IPS-18c (cell line): ENCODE data around the gene ZEB2.

ENCODE experiments used
- H3K4me3 ChIP-seq: 2 replicates; pipeline ENCODE4 v1.7.0; 2013; ENCODE audit warnings: low read depth, mild to moderate bottlenecking, low read length, moderate library complexity; ENCODE audit not compliant: insufficient read depth
- H3K9me3 ChIP-seq: one replicate; pipeline ENCODE4 v1.6.1; 2013; ENCODE audit warnings: mild to moderate bottlenecking, low read length, moderate library complexity; ENCODE audit not compliant: control insufficient read depth, insufficient read depth

The ZEB2 gene

DNA sequence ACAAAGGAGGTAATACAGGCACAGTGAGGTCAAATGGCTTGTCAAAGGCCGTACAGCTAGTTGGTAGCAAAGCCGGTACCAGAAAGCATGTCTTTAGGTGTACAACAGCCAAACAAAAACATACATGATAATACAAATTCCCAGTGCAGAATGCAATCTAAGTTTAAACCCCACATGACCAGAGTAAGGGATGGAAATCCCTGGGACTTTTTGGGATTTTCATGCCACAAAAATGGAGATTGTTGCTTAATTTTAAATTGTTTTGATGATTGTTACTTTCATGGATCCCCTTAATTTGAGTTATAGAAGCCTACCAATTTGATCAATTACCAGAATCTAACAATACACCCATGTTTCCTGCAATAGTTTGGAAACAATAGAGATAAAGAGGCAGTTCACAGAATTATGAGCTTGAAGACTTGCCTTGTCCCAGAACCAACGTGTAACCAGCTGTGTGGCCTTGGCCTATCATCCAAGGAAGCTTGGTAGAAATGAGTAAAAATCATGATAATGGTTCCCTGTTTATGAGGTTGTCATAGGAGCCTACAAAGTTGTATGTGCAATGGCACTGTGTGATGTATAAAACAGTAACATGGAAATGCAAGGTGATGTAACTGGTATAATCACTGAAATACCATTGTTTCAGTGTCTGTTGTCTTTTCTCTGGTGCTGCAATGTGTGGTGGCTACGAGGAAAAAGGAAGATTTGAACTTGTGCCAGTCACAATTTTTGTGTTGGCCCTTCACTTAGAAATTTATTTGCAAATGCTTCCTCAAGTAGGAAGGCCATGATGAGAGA lies 85.3 kb downstream of the ZEB2 start:
- H3K9me3 ChIP-seq, result no peaks in the 10 kb centered on the region
- H3K4me3 ChIP-seq, result no peak overlapping the region

DNA sequence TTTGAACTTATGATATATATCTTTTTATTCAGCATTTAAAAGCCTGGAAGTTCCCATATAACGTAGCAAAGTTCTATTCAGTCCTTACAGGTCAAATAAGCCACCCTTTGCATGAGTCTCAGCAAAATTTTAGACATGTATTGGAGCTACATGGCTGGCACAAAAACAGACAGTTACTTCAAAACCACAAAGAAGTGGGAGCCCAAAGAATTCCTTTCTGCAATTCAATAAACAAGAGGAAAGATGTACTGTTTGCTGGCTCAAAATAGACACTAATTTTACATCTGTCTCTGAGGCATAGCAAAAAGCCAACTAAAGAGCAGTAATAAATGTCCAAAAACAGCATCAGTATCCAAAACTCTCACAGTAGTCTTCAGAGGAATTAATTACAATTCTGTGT lies 87.0 kb downstream of the ZEB2 start:
- Histone ChIP-seq H3K9me3 (no peaks in the 10 kb centered on the region), H3K4me3 (no peak overlapping the region)

DNA sequence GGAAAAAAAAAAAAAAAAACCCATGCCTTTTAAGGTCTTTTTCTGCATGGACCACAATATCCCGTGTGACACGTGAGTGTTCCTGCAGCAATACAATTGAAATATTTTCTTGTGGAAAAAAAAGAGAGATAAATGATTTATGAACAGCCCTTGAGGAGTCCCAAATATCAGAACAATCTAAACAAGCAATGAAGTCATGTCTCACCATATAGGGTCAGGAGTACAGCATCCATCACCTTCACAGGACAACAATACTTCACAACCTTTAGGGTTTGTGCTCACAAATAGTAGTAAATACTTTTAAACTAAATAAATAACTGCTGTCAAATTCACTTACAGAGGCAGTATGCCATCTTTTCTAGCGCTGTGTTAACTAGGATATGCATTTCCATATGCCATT lies 87.9 kb downstream of the ZEB2 start:
- H3K9me3 ChIP-seq, result no peaks in the 10 kb centered on the region
- no peak overlapping the region for H3K4me3 ChIP-seq

DNA sequence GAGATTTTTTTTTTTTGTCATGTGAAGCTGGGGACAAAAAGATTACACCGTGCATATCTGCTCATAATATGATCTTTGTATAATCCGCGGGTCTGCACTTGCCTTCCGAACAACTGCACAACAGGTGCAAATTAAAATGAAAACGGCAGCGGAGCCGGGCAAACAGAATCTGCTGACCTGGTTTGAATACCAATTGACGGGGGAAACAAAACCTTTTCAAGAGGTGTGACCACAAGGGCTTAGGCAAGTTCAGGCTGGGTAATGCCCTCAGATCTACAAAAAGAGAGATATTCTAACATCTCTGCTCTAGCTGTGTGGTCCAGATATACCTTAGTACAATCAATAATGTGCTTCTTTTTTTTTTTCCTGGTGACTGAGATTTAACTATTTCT lies 88.5 kb downstream of the ZEB2 start:
- no peaks in the 10 kb centered on the region for H3K9me3 ChIP-seq
- no peak overlapping the region for H3K4me3 ChIP-seq

DNA sequence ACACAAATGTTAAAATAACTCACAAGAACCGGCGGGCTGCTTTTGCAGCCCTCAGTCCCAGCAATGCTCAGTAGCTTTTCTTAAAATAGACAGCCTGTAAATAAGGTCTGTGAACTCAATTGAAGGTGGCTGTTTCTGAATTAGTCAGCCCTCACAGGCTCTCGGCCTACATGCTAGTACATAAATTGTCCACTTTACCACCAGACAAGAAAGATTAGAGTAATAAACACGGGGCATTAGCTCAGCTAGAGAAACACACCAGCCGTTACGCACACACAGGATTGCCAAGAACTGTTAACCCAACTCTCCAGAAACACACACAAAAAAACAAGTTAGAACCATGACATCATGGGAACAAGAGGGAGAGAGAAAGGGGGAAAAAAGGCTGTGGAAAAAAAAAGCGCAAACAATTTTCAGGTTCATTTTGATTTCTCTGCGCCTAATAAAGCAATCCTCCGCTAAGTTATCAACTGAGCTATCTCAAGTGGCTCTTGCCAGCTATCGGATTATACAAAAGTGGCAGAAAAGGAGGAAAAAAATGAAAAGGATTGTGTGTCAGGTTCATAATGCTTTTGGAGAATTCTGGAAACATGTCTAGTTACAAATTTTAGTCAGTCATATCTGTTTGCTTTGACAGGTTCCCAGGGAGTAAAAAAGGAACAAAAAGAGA lies 89.1 kb downstream of the ZEB2 start:
- no peak overlapping the region for H3K4me3 ChIP-seq
- no peaks in the 10 kb centered on the region for H3K9me3 ChIP-seq

DNA sequence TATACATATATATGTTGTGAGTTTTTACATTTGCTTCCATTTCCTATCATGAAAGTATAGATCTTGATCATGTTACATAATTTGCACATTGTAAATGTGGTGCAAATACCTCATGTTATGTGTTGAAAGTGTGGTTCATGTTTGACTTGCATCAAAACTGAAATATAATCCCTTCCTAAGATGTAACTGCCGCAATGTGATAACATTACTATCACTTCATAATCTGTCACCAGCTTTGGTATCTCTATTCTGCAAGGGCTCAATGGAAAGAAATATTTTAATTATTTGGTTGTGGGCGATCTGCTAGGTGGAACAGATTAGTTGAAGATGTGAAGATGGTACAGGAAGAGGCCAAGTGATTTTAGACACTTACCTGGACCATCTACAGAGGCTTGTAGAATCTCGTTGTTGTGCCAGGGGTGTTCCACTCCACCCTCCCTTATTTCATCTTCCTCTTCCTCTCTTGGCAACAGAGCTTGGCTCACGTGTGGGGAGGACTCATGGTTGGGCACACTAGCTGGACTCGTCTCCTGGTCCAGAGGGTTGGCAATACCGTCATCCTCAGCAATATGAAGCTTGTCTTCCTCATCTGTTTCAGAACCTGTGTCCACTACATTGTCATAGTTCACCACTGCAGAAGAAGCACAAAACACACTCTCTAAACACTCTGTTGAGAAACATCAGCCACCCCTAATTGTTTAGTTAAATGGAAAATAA lies 90.4 kb downstream of the ZEB2 start:
- no peaks in the 10 kb centered on the region for H3K9me3 ChIP-seq

DNA sequence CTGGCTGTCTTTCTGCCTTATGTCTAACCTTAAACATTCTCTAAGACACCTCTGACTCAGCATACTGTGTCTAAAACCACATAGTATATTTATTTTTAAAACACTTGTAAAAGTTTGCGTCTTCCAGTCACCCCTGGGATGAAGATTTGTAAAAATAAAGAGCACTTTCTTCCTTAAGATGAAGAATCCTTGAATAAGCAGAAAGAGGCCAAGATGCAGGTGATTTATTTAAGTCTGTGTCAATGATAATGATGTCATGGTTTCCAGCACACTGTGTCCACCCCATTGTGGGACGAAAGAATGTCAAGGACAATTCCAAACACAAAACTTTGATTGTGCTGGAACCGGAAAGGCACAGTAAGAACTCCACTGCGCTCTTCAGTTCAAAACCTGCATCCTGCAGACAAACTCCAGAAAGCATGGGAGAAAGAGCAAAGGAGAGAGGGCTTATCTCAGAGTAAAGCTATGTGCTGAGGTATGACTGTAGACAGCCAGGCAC lies 92.9 kb downstream of the ZEB2 start:
- Histone ChIP-seq H3K4me3 (no peak overlapping the region), H3K9me3 (no peaks in the 10 kb centered on the region)

More for the DNA sequence above, 90.4 kb downstream of the ZEB2 start:
- H3K4me3 ChIP-seq, result no peak overlapping the region

DNA sequence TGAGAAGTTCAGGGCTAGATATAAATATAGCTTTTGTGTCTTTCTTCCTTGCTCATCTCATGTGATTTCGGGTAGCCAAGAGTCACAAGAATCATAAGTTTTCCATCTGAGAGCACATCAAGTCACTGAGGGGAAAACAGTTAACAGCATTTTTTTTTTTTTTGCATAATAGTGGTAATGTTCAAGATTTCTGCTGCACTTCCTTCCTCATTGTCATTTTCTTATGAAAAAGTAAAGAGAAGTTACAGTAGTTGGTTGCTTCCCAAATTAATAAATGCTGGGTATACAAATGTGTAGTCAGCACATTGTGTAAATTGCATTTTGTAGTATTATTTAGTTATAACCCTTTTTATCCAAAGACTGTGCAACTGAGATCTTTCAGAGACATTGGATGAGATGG lies 93.6 kb downstream of the ZEB2 start:
- Histone ChIP-seq H3K4me3 (no peak overlapping the region), H3K9me3 (no peaks in the 10 kb centered on the region)

DNA sequence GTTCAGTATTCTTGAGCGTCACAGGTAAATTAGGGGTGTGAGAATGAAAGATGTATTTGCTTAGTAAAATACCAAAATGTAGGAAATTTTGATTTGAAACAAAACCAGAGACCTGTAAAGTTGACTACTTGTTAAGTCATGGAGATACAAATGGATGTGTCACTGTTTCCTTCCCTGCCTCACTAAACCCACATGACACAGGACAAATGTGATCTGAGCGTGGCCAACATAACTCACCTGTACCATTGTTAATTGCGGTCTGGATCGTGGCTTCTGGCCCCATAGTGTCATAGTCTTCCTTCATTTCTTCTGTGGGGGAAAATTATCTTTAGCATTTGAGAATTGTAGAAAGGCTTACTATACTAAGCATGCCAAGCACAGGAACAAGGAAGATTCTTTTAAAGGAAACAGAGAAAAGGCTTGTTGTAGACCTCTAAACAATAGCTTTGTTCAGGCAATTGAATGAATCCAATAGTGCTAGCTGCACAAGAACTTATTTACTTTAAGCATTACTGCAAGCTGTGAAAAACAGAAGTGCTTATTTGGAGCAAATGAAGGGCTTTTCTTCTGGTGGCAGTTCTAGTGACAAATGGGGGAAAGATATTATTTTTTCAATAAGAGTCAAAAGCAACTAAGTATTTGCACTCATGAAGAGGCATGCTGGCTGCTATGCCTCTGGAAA lies 95.2 kb downstream of the ZEB2 start:
- H3K4me3 ChIP-seq, result no peak overlapping the region

DNA sequence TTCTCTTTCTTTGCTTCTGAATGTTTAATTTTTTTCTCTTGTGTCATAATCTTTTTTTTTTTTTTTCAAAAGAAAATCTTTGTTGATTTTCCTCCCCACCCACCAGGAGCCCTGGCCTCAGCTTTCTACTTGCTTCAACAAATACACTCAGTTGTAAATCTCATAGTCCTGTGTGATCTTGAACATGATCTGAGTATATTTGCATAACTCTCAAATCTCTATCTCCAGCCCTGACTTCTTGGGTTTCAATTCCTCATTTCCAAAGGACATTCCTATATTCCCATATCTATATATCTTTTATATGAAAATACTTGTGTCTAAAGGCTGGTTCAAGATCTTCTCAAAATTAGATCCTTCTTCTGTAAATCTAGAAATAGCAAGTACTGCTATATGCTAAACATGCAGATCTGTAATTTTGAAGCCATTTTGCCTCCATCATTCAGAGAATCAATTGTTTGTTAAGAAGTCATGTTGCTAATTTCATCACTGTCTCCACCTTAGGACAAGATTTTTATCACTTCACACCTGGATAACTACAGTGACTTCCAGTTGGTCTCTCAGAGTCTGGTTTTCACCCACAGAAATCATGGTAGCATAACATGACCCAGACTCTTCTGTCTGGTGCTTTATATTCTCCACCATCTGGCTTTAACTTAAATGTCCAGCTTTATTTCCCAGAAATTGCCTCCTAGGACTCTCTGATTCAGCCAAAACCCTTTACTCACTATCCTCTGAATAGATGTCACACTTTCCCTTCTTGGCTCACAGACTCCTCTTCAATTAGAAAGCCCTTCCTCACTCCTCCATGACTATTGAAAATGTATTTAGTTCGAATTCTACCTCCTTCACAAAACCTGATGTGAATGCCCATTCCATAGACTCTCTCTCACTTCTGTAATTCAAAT lies 98.1 kb downstream of the ZEB2 start:
- no peaks in the 10 kb centered on the region for H3K9me3 ChIP-seq
- no peak overlapping the region for H3K4me3 ChIP-seq

More for the DNA sequence above, 95.2 kb downstream of the ZEB2 start:
- H3K9me3 ChIP-seq, result no peaks in the 10 kb centered on the region

DNA sequence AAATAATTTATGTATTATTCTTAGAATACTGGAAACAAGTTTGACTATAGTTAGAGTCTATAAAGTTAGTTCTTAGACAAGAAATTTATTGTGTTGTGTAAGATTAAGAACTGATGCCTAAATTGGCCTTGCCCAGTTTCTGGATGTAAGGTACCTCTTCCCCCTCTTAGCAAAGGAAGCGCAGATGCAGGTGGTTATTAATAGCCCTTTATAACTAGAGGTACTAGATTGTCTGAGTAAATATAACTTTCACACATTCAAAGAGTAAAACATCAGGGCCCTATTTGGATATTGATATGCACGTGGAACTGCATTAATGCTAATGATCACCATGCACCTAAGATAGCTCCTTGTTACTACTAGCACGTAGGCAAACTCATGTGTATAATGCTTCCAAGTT lies 100.7 kb downstream of the ZEB2 start:
- Histone ChIP-seq H3K9me3 (no peaks in the 10 kb centered on the region), H3K4me3 (no peak overlapping the region)

DNA sequence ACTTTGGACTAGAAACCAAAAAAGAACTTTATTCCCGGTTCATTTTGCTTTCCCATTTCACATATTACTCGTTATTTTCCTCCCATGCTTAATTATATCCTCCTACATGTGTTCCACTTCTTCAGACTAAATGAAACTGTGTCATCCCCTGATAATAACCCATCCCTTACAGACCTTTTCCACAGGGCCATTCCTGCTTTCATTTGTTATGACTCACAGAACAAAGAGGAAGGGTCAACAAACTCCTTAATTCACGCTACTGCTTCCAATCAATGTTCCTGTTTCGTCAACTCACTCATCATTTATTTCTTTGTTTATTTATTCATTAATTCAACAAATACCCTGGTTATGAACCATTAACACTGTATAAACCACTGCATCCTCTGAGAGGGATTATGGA lies 104.5 kb downstream of the ZEB2 start:
- H3K4me3 ChIP-seq, result no peak overlapping the region
- H3K9me3 ChIP-seq, result no peaks in the 10 kb centered on the region

DNA sequence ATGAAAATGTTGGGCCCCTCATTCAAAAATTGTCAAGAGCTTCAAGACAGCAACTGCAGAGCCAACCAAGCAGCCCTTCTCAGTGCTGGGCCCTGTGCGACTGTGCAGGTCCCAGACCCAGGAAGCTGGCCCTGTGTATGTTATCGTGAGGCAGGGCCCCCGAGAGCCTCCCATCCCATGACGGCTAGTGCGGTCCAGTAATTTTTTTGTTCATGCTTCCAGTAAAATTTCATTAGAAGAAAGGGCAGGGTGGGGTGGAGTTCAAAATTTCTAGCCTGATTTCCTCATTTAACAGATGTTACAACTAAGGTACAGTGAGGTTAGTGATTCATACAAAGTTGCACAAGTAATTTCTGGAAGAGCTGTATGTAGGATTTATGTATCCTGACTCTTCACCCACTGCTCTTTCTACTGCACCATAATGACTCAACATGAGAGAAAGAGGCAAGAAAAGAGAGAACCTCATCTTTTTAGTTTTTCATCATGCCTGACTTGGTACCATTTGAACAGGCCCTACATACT lies 105.5 kb downstream of the ZEB2 start:
- Histone ChIP-seq H3K4me3 (no peak overlapping the region), H3K9me3 (no peaks in the 10 kb centered on the region)

DNA sequence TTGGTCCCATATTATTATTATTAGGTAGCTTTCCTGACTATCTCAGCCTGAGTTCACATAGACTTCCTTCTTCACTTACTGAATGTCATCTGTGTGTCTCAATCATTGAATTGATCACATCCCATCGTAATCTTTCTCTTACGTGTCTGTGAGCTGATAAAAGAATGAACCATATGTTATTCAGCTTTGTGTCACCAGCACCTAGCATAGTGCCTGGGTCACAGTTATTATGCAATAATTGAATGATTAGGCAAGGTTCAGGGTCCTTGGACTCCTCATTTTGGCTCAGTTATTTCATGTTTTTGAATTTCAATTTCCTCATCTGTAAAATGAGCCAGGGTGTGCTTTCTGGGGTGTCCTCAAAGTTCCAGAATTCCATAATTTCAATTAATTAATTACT lies 107.2 kb downstream of the ZEB2 start:
- Histone ChIP-seq H3K4me3 (no peak overlapping the region), H3K9me3 (no peaks in the 10 kb centered on the region)

DNA sequence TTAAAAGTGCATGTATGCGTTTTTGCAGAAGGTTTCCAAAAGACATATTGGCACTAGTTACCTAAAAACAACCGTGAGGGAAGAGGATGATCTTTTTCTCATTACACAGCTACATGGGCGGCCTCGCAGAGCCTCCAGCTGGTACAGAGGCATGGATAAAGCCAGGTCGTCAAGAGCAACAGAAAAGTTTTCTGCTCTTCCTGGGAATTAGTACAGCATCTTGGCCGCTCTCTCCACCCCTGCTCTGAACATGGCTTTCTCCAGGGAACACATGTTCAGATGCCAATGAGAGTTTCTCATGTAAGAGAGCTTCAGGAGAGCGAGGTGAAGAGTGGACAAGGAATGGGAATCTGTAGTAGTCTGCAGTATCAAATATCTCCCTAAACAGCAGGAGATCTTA lies 108.4 kb downstream of the ZEB2 start:
- Histone ChIP-seq H3K4me3 (no peak overlapping the region), H3K9me3 (no peaks in the 10 kb centered on the region)

DNA sequence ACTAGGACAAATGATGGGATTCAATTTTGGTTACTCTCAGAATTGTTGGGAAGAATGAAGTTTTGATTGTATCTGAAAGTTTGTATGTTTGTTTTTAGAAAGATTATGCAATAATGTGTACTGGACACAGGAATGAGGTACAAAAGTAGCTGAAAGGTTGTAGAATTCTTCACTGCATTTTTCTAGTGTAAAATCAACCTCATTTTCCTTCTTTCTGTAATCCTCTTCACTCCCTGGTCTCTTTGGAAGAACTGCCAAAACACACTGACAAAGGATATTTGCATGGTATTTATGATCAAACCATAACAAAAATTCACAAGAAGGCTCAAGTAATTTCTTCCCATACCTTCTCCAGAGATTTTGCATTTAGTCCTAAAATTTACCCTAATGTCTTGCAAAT lies 110.7 kb downstream of the ZEB2 start:
- H3K4me3 ChIP-seq, result no peak overlapping the region

More for the DNA sequence above, 110.7 kb downstream of the ZEB2 start:
- no peaks in the 10 kb centered on the region for H3K9me3 ChIP-seq
